HCT116 (cell line): Measurements from ENCODE around the gene CTDSP1. TPM values are rescaled to one million over a fixed set of nuclear protein-coding genes. Genes with fewer than 3 reads are reported as not detected.

Experiments
- ATAC-seq: fragments of 200-7000 bp; cut with Tn5 transposase; 2 replicates; pipeline ENCODE4 v1.9.1; 2020; ENCODE audit warnings: mild to moderate bottlenecking, moderate library complexity
- BruUV-seq: library from RNA; stranded (reverse); fragments of 400-500 nt; replicated peaks from 2 replicates; lab custom pipeline; 2021; lab: Mats Ljungman, UMichigan
- CTCF ChIA-PET: fragments of 300-600 bp; sonication (Branson Sonifier 250); formaldehyde crosslinking; loops from one replicate; lab custom pipeline; 2021; ENCODE audit warnings: antibody characterized with exemption; lab: Charles Lee
- POLR2A ChIA-PET: fragments of 300-600, 350-600 bp; sonication (Branson Sonifier 250); formaldehyde crosslinking; loops from one replicate; lab custom pipeline; 2021; ENCODE audit warnings: antibody characterized with exemption; lab: Charles Lee
- RAD21 ChIA-PET, 2 experiments: fragments of 300-600 bp; sonication (Branson Sonifier 250); formaldehyde crosslinking; loops; one replicate each; lab custom pipeline; 2023; ENCODE audit warnings: low total read pairs in 2 of 2; ENCODE audit not compliant: uncharacterized antibody in 2 of 2, unreplicated experiment in 2 of 2, low non-redundant PET in 1 of 2; lab: Charles Lee
- DNase-seq: peaks from one replicate; pipeline ENCODE4 v3.0.0-alpha.2; 2010; ENCODE audit warnings: low read depth, low spot score
- H2AFZ ChIP-seq: fragments of 200-600 bp; shearing (Covaris generic), sonication (generic); 2 replicates; pipeline ENCODE4 v1.6.1; 2017; ENCODE audit warnings: low read depth, mixed run types, mixed read lengths, antibody characterized with exemption, low read length; ENCODE audit not compliant: poor library complexity, severe bottlenecking
- H3K27ac ChIP-seq: 2 replicates; pipeline ENCODE4 v1.5.1; 2012; ENCODE audit warnings: low read depth, low read length
- H3K27me3 ChIP-seq: fragments of 200-600 bp; sonication (generic); 2 replicates; pipeline ENCODE4 v1.6.1; 2016; ENCODE audit warnings: mixed run types, low read length, mixed read lengths; ENCODE audit not compliant: insufficient read depth
- H3K36me3 ChIP-seq, 2 experiments: fragments of 200-500 bp in 1 of 2; fragments of 200-600 bp in 1 of 2; sonication (Bioruptor generic) in 1 of 2; sonication (generic) in 1 of 2; 2 replicates each; pipeline versions ENCODE4 v1.5.1 to v1.6.1; 2014 to 2016; ENCODE audit warnings: low read length in 2 of 2, inconsistent platforms in 1 of 2, mixed read lengths in 1 of 2, mixed run types in 1 of 2; ENCODE audit not compliant: insufficient read depth in 2 of 2, control insufficient read depth in 1 of 2
- H3K4me1 ChIP-seq, 2 experiments: fragments of 200-600 bp in 1 of 2; sonication (generic) in 1 of 2; 2 replicates each; pipeline versions ENCODE4 v1.5.1 to v1.6.1; 2012 to 2017; ENCODE audit warnings: low read length in 2 of 2, inconsistent platforms in 1 of 2, mild to moderate bottlenecking in 1 of 2, mixed read lengths in 1 of 2, mixed run types in 1 of 2, moderate library complexity in 1 of 2; ENCODE audit not compliant: insufficient read depth in 2 of 2, control insufficient read depth in 1 of 2
- H3K4me2 ChIP-seq: fragments of 200-600 bp; sonication (generic); 2 replicates; pipeline ENCODE4 v1.6.1; 2017; ENCODE audit warnings: mixed run types, low read length, mixed read lengths
- H3K4me3 ChIP-seq, 2 experiments: fragments of 200-600 bp in 1 of 2; sonication (generic) in 1 of 2; replicated peaks in 1 of 2; 2 replicates each; pipeline ENCODE4 v1.5.1; 2011 to 2016; ENCODE audit warnings: low read length in 2 of 2, control low read depth in 1 of 2, low read depth in 1 of 2, mild to moderate bottlenecking in 1 of 2, mixed read lengths in 1 of 2, mixed run types in 1 of 2
- H3K79me2 ChIP-seq: fragments of 200-600 bp; sonication (generic); 2 replicates; pipeline ENCODE4 v1.6.1; 2017; ENCODE audit warnings: mild to moderate bottlenecking, mixed run types, low read length, moderate library complexity, mixed read lengths; ENCODE audit not compliant: insufficient read depth
- H3K9ac ChIP-seq: fragments of 200-600 bp; sonication (generic); 2 replicates; pipeline ENCODE4 v1.6.1; 2016; ENCODE audit warnings: low read length, mixed read lengths
- H3K9me2 ChIP-seq: fragments of 200-600 bp; sonication (generic), shearing (Covaris generic); 2 replicates; pipeline ENCODE4 v1.6.1; 2017; ENCODE audit warnings: mixed run types, mild to moderate bottlenecking, moderate library complexity; ENCODE audit not compliant: insufficient read depth
- H3K9me3 ChIP-seq, 2 experiments: fragments of 200-500 bp in 1 of 2; fragments of 200-600 bp in 1 of 2; sonication (Bioruptor generic) in 1 of 2; sonication (generic) in 1 of 2; 2 replicates each; pipeline ENCODE4 v1.6.1; 2014 to 2017; ENCODE audit warnings: low read length in 2 of 2, mixed read lengths in 2 of 2, inconsistent platforms in 1 of 2, low read depth in 1 of 2, mild to moderate bottlenecking in 1 of 2, mixed run types in 1 of 2, moderate library complexity in 1 of 2; ENCODE audit not compliant: control insufficient read depth in 1 of 2, insufficient read depth in 1 of 2
- H4K20me1 ChIP-seq: fragments of 200-600 bp; sonication (generic), shearing (Covaris generic); 2 replicates; pipeline ENCODE4 v1.6.1; 2017; ENCODE audit warnings: mixed run types, mild to moderate bottlenecking, moderate library complexity; ENCODE audit not compliant: insufficient read depth
- CBX3 ChIP-seq: IDR thresholded peaks from 2 replicates; pipeline ENCODE4 v1.6.1; 2012; ENCODE audit warnings: low read depth
- CEBPB ChIP-seq: IDR thresholded peaks from 2 replicates; pipeline ENCODE4 v1.6.1; 2012; ENCODE audit warnings: low read depth
- CTCF ChIP-seq, 3 experiments: fragments of 200-600 bp in 1 of 3; sonication (generic) in 1 of 3; IDR thresholded peaks in 2 of 3; conservative IDR thresholded peaks in 1 of 3; 2 replicates each; pipeline ENCODE4 v1.5.1; 2012 to 2017; ENCODE audit warnings: low read depth in 2 of 3, low read length in 2 of 3, antibody characterized with exemption in 1 of 3, borderline replicate concordance in 1 of 3, control low read depth in 1 of 3, mild to moderate bottlenecking in 1 of 3, mixed read lengths in 1 of 3, mixed run types in 1 of 3, moderate library complexity in 1 of 3; ENCODE audit not compliant: insufficient read depth in 1 of 3
- EGR1 ChIP-seq: IDR thresholded peaks from 2 replicates; pipeline ENCODE4 v1.6.1; 2012; ENCODE audit warnings: low read depth
- ELF1 ChIP-seq: IDR thresholded peaks from 2 replicates; pipeline ENCODE4 v1.6.1; 2012; ENCODE audit warnings: low read depth, borderline replicate concordance
- EZH2 ChIP-seq: fragments of 200-600 bp; sonication (generic); IDR thresholded peaks from 2 replicates; pipeline ENCODE4 v1.6.1; 2017; ENCODE audit warnings: antibody characterized with exemption, mixed run types
- EZH2phosphoT487 ChIP-seq: fragments of 200-600 bp; IDR thresholded peaks from 2 replicates; pipeline ENCODE4 v1.6.1; 2018; ENCODE audit warnings: antibody characterized with exemption, borderline replicate concordance
- FOSL1 ChIP-seq: IDR thresholded peaks from 2 replicates; pipeline ENCODE4 v1.6.1; 2012; ENCODE audit warnings: low read depth
- MAX ChIP-seq: IDR thresholded peaks from 2 replicates; pipeline ENCODE4 v1.6.1; 2012
- POLR2A ChIP-seq: IDR thresholded peaks from 2 replicates; pipeline ENCODE4 v1.7.0; 2011; ENCODE audit warnings: borderline replicate concordance; ENCODE audit not compliant: insufficient read depth, insufficient read length; ENCODE audit errors: extremely low read depth
- RAD21 ChIP-seq: IDR thresholded peaks from 2 replicates; pipeline ENCODE4 v1.6.1; 2012; ENCODE audit warnings: low read depth, mild to moderate bottlenecking
- REST ChIP-seq: IDR thresholded peaks from 2 replicates; pipeline ENCODE4 v1.6.1; 2012; ENCODE audit warnings: low read depth
- intact Hi-C: fragments of 100-400 bp; cut with micrococcal nuclease; formaldehyde crosslinking; loops from 2 replicates; pipeline ENCODE4 v1.10.0; 2022
- total RNA-seq: library from RNA; stranded (reverse); gene quantifications from one replicate; pipeline ENCODE4 v1.2.1, GENCODE V29; 2021; ENCODE audit not compliant: unreplicated experiment

The CTDSP1 gene
- total RNA-seq, 1 experiment from 2014 or later: 90.7 TPM

- CTCF ChIA-PET: no interaction called here
- Histone ChIP-seq H3K27ac (no peak overlapping the region), H3K79me2 (no peaks in the 10 kb centered on the region), H3K9me3 (no peaks in the 10 kb centered on the region), H3K4me1 (no peaks in the 10 kb centered on the region), H3K9ac (no peak overlapping the region), H3K27me3 (no peaks in the 10 kb centered on the region), H2AFZ (no peak overlapping the region), H3K9me2 (no peaks in the 10 kb centered on the region), H4K20me1 (no peaks in the 10 kb centered on the region), H3K4me3 (no peak overlapping the region), H3K36me3 (no peaks in the 10 kb centered on the region), H3K4me2 (no peak overlapping the region)
- no TSS peak for BruUV-seq
- ATAC-seq: no peak
- intact Hi-C loops: no loop called here
- POLR2A ChIA-PET: no interaction called here
- TF ChIP-seq FOSL1 (no peak), CEBPB (no peak), MAX (no peak), EZH2 (no peak), CTCF (IDR thresholded peaks at IDR 0.05 in 2 of 3, conservative IDR thresholded peaks at IDR 0.05 in 1 of 3; ENCODE audit: borderline replicate concordance in 1 of 3, insufficient read depth in 1 of 3, low read depth in 2 of 3, low read length in 2 of 3) (no peak), POLR2A (no peak), EZH2phosphoT487 (no peak), RAD21 (no peak), ELF1 (no peak), CBX3 (no peak), EGR1 (no peak), REST (no peak)
- DNase-seq: no peak
- RAD21 ChIA-PET: no interaction called here
These were observed 24.5 kb upstream of the CTDSP1 start for GRCh38 chr2:218375212-218375611.
